GM18867 (cell line): ENCODE measurements around the gene FOXD1.
"Not testable (repeated sequence)": the region's sequence is repeated elsewhere in the genome, so short reads cannot be mapped to it uniquely, and the experiment has no call there.

Experiments used
- ATAC-seq: cut with Tn5 transposase; IDR thresholded peaks from one replicate; pipeline ENCODE4 v1.9.1; 2021; ENCODE audit warnings: mild to moderate bottlenecking, moderate library complexity; ENCODE audit not compliant: unreplicated experiment

The FOXD1 gene

DNA sequence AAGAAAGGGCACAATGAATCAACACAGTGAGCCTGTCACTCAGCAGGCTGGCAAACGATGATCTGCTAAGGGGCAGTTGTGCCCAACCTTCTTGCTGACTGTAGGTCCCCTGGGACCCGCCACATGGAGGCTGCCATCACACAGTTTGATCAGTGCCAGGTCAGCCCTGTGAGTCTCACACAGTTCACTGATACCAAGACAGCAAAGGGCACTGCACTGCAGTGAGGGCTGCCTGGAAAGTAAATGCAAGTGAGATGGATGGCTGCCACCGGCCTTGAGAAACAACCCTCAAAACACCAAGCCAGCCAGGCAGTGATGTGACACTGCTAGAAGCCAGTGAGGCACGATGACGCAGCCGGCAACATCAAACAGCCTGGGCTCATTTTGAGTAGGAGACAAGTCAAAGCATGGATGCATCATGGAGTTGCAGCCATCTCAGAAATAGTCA lies 30.3 kb downstream of the FOXD1 start:
- no peak for ATAC-seq

DNA sequence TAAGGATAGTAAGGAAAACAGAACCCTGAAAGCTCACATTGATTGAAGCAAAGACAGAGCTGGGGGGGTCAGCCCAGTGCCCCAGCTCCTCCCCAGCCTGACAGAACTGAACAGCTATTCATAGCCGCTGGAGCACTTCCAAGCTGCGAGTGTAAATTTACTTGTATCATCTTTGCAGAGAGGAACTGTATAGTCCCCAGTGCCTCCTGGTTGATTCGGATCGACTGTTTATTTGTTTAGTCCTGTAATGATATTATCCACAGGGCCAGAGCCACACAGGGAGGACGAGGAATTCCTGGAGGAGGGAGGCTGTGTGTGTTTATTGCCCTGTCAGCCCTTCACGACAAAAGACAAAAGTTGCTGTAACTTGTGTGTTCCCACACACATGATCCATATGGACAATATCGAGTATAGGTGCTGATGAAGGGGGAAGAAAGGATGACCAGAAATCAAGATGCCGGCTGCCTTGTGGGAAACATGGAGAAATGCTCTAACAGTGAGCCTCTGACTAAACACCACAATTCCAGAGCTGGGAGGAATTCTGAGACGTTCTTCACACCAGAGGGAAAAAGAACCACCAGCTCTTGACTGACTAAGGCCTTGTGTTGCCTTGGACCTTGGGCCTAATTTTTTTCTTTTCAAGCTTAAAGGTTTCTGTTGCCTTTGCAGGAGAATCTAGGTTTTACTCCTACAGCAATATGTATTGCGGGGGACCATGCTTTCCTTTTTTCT lies 31.1 kb downstream of the FOXD1 start:
- no peak for ATAC-seq

DNA sequence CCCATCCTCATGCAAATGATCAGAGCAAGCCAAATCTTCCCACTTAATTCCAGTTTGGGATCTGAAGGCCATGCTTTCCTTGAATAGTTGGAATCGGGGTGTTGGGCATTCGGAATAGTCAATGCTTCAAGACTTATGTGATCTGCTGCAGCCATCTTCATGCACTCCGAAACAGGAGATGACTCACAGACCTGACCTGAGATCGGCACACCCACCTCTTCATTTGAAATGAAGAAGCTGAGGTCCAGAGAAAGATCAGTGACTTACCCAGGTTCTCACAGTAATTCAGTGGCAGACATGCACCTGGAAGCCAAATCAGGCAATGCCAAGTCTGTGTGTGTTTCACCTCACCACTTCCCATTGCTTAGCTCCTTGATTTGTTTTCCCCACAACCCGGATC lies 33.0 kb downstream of the FOXD1 start:
- ATAC-seq = no peak

DNA sequence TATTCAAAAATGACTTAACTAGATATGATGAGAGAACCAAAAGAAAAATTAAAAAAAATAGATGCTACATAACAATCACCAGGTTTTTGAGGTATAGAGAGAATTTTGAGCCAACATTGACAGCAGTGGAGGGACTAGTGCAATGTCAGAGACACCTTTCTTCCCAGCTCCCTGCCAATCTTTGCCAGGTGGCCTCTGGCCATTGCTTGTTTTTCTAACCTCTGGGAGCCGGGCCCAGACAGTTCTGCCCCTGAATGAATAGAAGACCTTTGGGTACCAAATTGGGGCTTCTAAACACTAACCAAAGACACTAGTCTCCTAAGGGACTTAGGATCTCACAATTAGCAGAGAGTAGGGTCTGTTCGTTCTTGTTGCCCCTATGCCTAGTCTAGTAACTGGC lies 33.4 kb downstream of the FOXD1 start:
- ATAC-seq = no peak

DNA sequence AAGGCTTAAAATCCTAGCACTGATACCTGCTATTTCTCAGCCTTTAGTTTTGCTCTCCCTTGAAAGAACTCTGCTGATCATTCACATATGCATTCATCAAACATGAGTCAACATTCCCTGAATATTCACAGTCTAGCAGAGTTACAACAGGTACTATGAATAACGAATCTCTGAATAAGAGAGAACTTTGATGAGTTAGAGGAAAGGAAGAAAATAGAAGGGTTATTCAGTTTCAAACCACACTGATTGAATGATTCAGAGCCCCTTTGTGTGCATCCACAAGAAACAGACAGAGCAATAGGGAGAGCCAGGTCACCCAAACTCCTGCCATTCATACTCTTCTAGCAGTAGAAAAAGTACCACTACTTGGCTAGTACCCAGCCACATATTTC lies 36.0 kb downstream of the FOXD1 start:
- no peak for ATAC-seq

DNA sequence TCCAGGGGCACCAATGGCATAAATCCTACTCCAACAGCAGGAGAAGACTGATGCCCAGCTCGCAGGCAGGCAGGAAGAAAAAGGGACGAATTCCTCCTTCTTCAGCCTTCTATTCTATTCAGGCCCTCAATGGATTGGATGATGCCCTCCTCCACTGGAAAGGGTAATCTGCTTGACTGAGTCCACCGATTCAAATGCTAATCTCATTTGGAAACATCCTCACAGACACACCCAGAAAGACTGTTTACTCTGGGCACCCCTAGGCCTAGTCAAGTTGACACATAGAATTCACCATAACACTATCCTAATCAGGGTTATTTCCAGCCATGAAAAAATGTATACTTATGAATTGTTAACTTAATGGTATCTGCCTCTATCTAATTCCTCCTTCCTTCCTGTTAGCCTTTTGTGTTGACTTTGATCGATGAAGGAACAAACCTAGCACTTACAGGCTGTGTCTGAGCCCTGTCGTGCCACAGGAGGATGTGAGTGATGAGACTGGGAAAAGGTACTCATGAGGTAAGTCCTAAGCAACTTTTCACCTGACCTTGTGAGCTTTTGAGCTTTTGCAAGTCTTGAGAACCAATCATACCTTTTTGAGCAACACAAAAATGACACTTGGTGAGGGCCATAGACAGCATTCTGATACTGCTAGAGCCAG lies 36.5 kb downstream of the FOXD1 start:
- ATAC-seq = no peak

DNA sequence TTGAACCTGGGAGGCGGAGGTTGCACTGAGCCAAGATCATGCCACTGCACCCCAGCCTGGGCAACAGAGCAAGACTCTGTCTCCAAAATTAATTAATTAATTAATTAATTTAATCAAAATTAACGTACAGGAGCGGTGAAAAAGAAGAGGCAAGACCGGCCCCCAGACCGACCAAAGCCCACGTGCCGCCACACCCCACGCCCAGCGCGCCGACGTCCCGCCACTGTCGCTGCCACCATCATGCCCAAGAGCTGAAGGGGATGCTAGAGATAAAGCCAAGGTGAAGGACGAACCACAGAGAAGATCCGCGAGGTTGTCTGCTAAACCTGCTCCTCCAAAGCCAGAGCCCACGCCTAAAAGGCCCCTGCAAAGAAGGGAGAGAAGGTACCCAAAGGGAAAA lies 38.6 kb downstream of the FOXD1 start:
- not testable (repeated sequence) for ATAC-seq

DNA sequence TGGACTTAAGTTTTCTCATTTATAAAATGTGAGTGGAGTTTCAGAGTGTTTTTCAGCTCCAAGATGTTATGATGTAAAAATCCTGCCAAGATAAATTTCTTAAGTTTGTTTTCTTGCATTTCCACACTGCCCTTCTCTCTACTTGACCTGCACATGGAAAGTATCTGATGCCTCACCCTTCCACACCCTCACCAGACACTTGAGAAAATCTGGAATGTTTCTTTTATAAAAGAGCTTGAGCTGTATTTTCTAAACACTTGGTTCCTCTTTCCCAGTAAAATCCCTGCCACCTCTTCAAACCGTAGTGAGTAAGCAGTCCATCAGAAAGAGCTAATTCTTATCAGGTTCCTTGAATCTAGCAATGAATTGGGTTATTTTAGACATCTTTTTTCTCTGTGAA lies 42.9 kb downstream of the FOXD1 start:
- ATAC-seq = no peak

DNA sequence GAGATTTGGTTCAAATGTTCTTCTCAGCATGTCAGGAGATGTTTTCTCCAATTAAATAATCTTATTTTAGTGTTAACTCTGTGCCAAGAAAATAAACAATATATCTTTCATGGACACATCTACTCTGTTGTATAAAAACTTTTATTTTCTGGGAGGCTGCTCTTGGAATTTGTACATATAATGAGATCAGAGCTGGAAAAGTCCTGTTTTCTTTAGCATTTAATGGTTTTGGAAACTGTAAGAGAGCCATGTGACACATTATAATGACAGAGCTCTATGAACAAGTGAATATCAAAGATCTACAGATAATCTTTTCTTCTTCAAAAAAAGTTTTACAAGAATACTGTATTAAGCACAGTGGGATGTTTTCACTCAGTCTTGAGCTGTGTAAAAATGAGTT lies 48.8 kb downstream of the FOXD1 start:
- ATAC-seq = no peak
